Mucosa of descending colon (tissue), 3 donors: Measurements from ENCODE around the gene ACTN2. TPM values are rescaled to one million over a fixed set of nuclear protein-coding genes. Genes with fewer than 3 reads are reported as not detected.

Source experiments
- ATAC-seq: fragments of 200-7000 bp; cut with Tn5 transposase; one replicate; pipeline ENCODE4 v1.9.1; 2020; ENCODE audit warnings: mild to moderate bottlenecking, moderate library complexity
- DNase-seq, 3 donors: peaks; one replicate each; pipeline ENCODE4 v3.0.0-alpha.2; 2020
- H3K36me3 ChIP-seq: fragments of 200-600 bp; one replicate; pipeline ENCODE4 v1.8.0; 2021; ENCODE audit warnings: low read depth, mild to moderate bottlenecking
- H3K4me1 ChIP-seq: fragments of 200-600 bp; one replicate; pipeline ENCODE4 v1.8.0; 2021; ENCODE audit warnings: low read depth, mild to moderate bottlenecking
- H3K4me3 ChIP-seq: fragments of 200-600 bp; one replicate; pipeline ENCODE4 v1.8.0; 2021; ENCODE audit warnings: mild to moderate bottlenecking
- H3K9me3 ChIP-seq: fragments of 200-600 bp; one replicate; pipeline ENCODE4 v1.8.0; 2021; ENCODE audit warnings: mild to moderate bottlenecking
- CTCF ChIP-seq: fragments of 200-600 bp; IDR thresholded peaks from one replicate; pipeline ENCODE4 v1.8.0; 2022; ENCODE audit warnings: antibody characterized with exemption, mild to moderate bottlenecking
- intact Hi-C, 2 donors: fragments of 100-400 bp; cut with DNase I in 1 of 2; cut with micrococcal nuclease in 1 of 2; formaldehyde crosslinking; loops; one replicate each; pipeline versions ENCODE4 v1.11.0 to v1.11.1; 2022; cut with DNase I, micrococcal nuclease
- total RNA-seq, 3 donors: library from RNA; stranded (reverse); fragmentation: NEBNext Ultra II Directional in 2 of 3; extraction: Animal tissue kit (Norgen Biotek cat#: 25700) in 2 of 3; gene quantifications; one replicate each; pipeline versions ENCODE4 v1.2.1 to v1.2.4, GENCODE V29; 2021 to 2023
- donor health status: DM: no; HTN: no; CAD: no; lungs with moderate emphysema.
- donor health status: DM: no; HTN: no; CAD: no.
- donor health status: DM: no; HTN: yes; CAD: no.

ACTN2 gene
- total RNA-seq, 3 donors from 2014 or later = 0.35 to 1.3 (median 0.60) TPM

GRCh38 chr1:236686815-236687160, 489 bp downstream of the ACTN2 start:
- no peak overlapping the region for H3K4me3 ChIP-seq
- no peak for TF ChIP-seq CTCF
- DNase-seq (no peak), ATAC-seq (no peak)
- H3K4me1 ChIP-seq = peaks cover 7% of the 10 kb centered on the region
- no peaks in the 10 kb centered on the region for H3K9me3 ChIP-seq
- no peaks in the 10 kb centered on the region for H3K36me3 ChIP-seq
- intact Hi-C loops = no loop called here

- H3K4me3 ChIP-seq = no peak overlapping the region
- TF ChIP-seq CTCF = no peak
- ATAC-seq = no peak
- no peaks in the 10 kb centered on the region for H3K36me3 ChIP-seq
- H3K9me3 ChIP-seq = no peaks in the 10 kb centered on the region
- peaks cover 7% of the 10 kb centered on the region for H3K4me1 ChIP-seq
- intact Hi-C loops = no loop called here
- DNase-seq = no peak
These were observed 974 bp downstream of the ACTN2 start for GRCh38 chr1:236687273-236687672.

GRCh38 chr1:236688705-236689104, 2.4 kb downstream of the ACTN2 start:
- TF ChIP-seq CTCF = no peak
- Histone ChIP-seq H3K4me1 (peaks cover 7% of the 10 kb centered on the region), H3K36me3 (no peaks in the 10 kb centered on the region), H3K4me3 (no peak overlapping the region), H3K9me3 (no peaks in the 10 kb centered on the region)
- intact Hi-C loops = no loop called here
- DNase-seq = no peak
- ATAC-seq = no peak

GRCh38 chr1:236689713-236690569, 3.6 kb downstream of the ACTN2 start:
- no peak for TF ChIP-seq CTCF
- intact Hi-C loops = no loop called here
- peaks cover 7% of the 10 kb centered on the region for H3K4me1 ChIP-seq
- no peak overlapping the region for H3K4me3 ChIP-seq
- ATAC-seq = no peak
- H3K9me3 ChIP-seq = no peaks in the 10 kb centered on the region
- DNase-seq = no peak
- H3K36me3 ChIP-seq = no peaks in the 10 kb centered on the region

- H3K4me3 ChIP-seq = no peak overlapping the region
- DNase-seq = no peak
- no peaks in the 10 kb centered on the region for H3K9me3 ChIP-seq
- no peak for TF ChIP-seq CTCF
- no peaks in the 10 kb centered on the region for H3K36me3 ChIP-seq
- H3K4me1 ChIP-seq = peaks cover 7% of the 10 kb centered on the region
- ATAC-seq = no peak
- intact Hi-C loops = no loop called here
These were observed 5.0 kb downstream of the ACTN2 start for GRCh38 chr1:236691348-236691747.
